HepG2 (cell line): ENCODE results near the gene CAMK2N2. TPM values are rescaled to one million over a fixed set of nuclear protein-coding genes. Genes with fewer than 3 reads are reported as not detected.

Source experiments
- HOXA3 ChIP-seq: sonication (generic); formaldehyde crosslinking; IDR thresholded peaks from 2 replicates; pipeline ENCODE4 v1.5.0; 2020; ENCODE audit warnings: missing genetic modification reagents
- KDM3A ChIP-seq: IDR thresholded peaks from 2 replicates; pipeline ENCODE4 v1.6.1; 2018; ENCODE audit warnings: low read depth, missing compliant biosample characterization
- MAZ ChIP-seq, 2 experiments: sonication (generic) in 1 of 2; formaldehyde crosslinking in 1 of 2; IDR thresholded peaks; 2 replicates each; pipeline versions ENCODE4 v1.5.0 to v1.6.1; 2012 to 2020; ENCODE audit warnings: low read depth in 2 of 2, mild to moderate bottlenecking in 2 of 2, borderline replicate concordance in 1 of 2, improper control_type of control experiment in 1 of 2, low read length in 1 of 2, missing genetic modification reagents in 1 of 2, moderate library complexity in 1 of 2
- NFYC ChIP-seq: IDR thresholded peaks from 2 replicates; pipeline ENCODE4 v1.6.1; 2016; ENCODE audit warnings: missing genetic modification reagents, missing compliant biosample characterization
- PCBP1 ChIP-seq: fragments of 200-400 bp; formaldehyde crosslinking; IDR thresholded peaks from 2 replicates; pipeline ENCODE4 v1.6.1; 2017; ENCODE audit warnings: mild to moderate bottlenecking, low read depth, low read length, borderline replicate concordance
- SALL2 ChIP-seq: sonication (generic); formaldehyde crosslinking; IDR thresholded peaks from 2 replicates; pipeline ENCODE4 v1.8.1; 2023; ENCODE audit warnings: mild to moderate bottlenecking, missing genetic modification reagents, inconsistent platforms
- SP4 ChIP-seq: sonication (generic); formaldehyde crosslinking; IDR thresholded peaks from 2 replicates; pipeline ENCODE4 v1.8.1; 2023; ENCODE audit warnings: mild to moderate bottlenecking, missing genetic modification reagents
- SRSF1 ChIP-seq: fragments of 200-400 bp; formaldehyde crosslinking; optimal IDR thresholded peaks from 2 replicates; pipeline ENCODE3; 2017; ENCODE audit warnings: mild to moderate bottlenecking, low read depth, low read length, moderate library complexity
- SRY ChIP-seq: sonication (generic); formaldehyde crosslinking; IDR thresholded peaks from 2 replicates; pipeline ENCODE4 v1.8.0; 2022; ENCODE audit warnings: mild to moderate bottlenecking, missing genetic modification reagents
- THAP11 ChIP-seq: IDR thresholded peaks from 2 replicates; pipeline ENCODE4 v1.6.1; 2016; ENCODE audit warnings: missing biosample characterization, missing genetic modification reagents
- ZNF329 ChIP-seq: sonication (generic); formaldehyde crosslinking; IDR thresholded peaks from 2 replicates; pipeline ENCODE4 v1.9.0; 2021; ENCODE audit warnings: low read depth, mild to moderate bottlenecking, missing genetic modification reagents
- ZNF768 ChIP-seq: sonication (generic); formaldehyde crosslinking; IDR thresholded peaks from 2 replicates; pipeline ENCODE4 v1.4.0; 2020; ENCODE audit warnings: missing genetic modification reagents
- polyA plus RNA-seq, 8 experiments: library from polyadenylated mRNA; depleted of rRNA in 3 of 8; stranded (reverse) in 7 of 8; unstranded in 1 of 8; fragments of >200 nt; fragmentation: Illumina TruSeq in 4 of 8; extraction: Trizol in 4 of 8; gene quantifications; 2 replicates each; pipeline versions ENCODE4 v1.2.1 to v1.2.3, GENCODE V29; 2011 to 2016; ENCODE audit warnings: low read depth in 4 of 8, missing spikeins in 1 of 8, mixed read lengths in 1 of 8; ENCODE audit not compliant: insufficient read depth in 1 of 8
- total RNA-seq, 5 experiments: library from RNA; depleted of rRNA; stranded (reverse); fragments of >200 nt; fragmentation: Illumina TruSeq; extraction: Trizol; gene quantifications; 2 replicates each; pipeline ENCODE4 v1.2.3, GENCODE V29; 2016; ENCODE audit warnings: low read depth in 1 of 5
- TF ChIP-seq, protein P1 (sequence below): sonication (generic); formaldehyde crosslinking; IDR thresholded peaks from 2 replicates; pipeline ENCODE4 v1.4.0; 2020; ENCODE audit warnings: mild to moderate bottlenecking, missing genetic modification reagents
- TF ChIP-seq, protein P2 (sequence below): sonication (generic); formaldehyde crosslinking; IDR thresholded peaks from 2 replicates; pipeline ENCODE4 v1.4.0; 2020; ENCODE audit warnings: missing genetic modification reagents
- TF ChIP-seq, protein P3 (sequence below), 2 experiments: sonication (generic) in 1 of 2; formaldehyde crosslinking in 1 of 2; IDR thresholded peaks; 2 replicates each; pipeline versions ENCODE4 v1.5.1 to v1.6.1; 2011 to 2020; ENCODE audit warnings: borderline replicate concordance in 1 of 2, low read depth in 1 of 2, low read length in 1 of 2, mild to moderate bottlenecking in 1 of 2, missing genetic modification reagents in 1 of 2, moderate library complexity in 1 of 2
- TF ChIP-seq, protein P4 (sequence below): sonication (generic); formaldehyde crosslinking; IDR thresholded peaks from 2 replicates; pipeline ENCODE4 v1.5.0; 2020; ENCODE audit warnings: mild to moderate bottlenecking, missing genetic modification reagents, borderline replicate concordance
- TF ChIP-seq, protein P5 (sequence below): sonication (generic); formaldehyde crosslinking; IDR thresholded peaks from 2 replicates; pipeline ENCODE4 v1.9.0; 2022; ENCODE audit warnings: missing genetic modification reagents, mild to moderate bottlenecking, borderline replicate concordance

Gene CAMK2N2
- total and polyA plus RNA-seq, 2 of the 13 experiments (the other 11 are each of a cell fraction or from before 2014, with no cell fraction given), result 0.12 to 0.27 TPM

DNA sequence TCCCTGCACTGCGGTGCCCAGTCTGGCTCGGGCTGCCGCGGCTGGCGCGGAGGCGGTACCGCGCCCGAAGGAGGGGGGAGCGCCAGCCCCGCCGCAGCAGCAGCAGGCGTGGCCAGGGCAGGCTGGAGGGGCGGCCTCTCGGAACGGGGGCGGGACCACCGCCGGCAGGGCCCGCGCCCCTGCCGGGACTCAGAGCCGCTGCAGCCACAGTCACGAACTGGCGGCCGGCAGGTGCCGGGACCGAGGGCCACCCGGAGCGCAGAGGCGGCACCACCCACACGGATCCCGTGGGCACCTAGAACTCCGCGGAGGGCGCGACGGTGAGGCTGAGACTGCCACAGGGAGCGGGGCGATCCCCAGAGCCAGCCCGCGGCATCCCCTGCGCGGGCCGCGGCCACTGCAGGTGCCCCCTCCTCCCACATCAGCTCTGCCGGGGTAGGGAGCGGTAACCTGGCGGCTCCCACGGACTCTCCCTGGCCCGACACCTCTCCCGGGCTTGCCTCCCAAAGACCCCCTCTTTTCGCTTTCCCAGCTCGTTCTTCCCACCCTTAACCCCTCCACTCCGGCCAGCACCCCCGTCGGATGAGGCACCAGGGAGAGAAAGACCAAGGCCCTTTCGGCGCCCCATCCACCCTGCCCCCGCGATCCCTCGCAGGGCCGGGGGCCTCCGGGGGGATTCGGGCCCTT, 31.8 kb downstream of the CAMK2N2 start, which contains the start of gene VWA5B2 (continued):
- TF ChIP-seq PCBP1, result 0 out of 2 replicates have a peak, but pooled peaks have one; percentile 50
- peak; percentile 37 for TF ChIP-seq SRSF1
- 0 out of 2 replicates have a peak, but pooled peaks have one; percentile 27 for TF ChIP-seq HOXA3 (CRISPR knock-in tag)
- TF ChIP-seq THAP11 (CRISPR knock-in tag), result 0 out of 2 replicates have a peak, but pooled peaks have one; percentile 6
- TF ChIP-seq NFYC (CRISPR knock-in tag), result no peak
- TF ChIP-seq, protein P1, sequence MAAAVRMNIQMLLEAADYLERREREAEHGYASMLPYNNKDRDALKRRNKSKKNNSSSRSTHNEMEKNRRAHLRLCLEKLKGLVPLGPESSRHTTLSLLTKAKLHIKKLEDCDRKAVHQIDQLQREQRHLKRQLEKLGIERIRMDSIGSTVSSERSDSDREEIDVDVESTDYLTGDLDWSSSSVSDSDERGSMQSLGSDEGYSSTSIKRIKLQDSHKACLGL (CRISPR knock-in tag), result 0 out of 2 replicates have a peak, but pooled peaks have one; percentile 39
- TF ChIP-seq, protein P2, sequence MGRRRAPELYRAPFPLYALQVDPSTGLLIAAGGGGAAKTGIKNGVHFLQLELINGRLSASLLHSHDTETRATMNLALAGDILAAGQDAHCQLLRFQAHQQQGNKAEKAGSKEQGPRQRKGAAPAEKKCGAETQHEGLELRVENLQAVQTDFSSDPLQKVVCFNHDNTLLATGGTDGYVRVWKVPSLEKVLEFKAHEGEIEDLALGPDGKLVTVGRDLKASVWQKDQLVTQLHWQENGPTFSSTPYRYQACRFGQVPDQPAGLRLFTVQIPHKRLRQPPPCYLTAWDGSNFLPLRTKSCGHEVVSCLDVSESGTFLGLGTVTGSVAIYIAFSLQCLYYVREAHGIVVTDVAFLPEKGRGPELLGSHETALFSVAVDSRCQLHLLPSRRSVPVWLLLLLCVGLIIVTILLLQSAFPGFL (CRISPR knock-in tag), result no peak
- 0 out of 2 replicates have a peak, but pooled peaks have one; percentile 24 for TF ChIP-seq SALL2 (CRISPR knock-in tag)
- TF ChIP-seq MAZ (IDR thresholded peaks at IDR 0.05; ENCODE audit: borderline replicate concordance, low read depth, low read length), result 0 out of 2 replicates have a peak, but pooled peaks have one; percentile 32
- TF ChIP-seq MAZ (CRISPR knock-in tag; IDR thresholded peaks at IDR 0.05; ENCODE audit: low read depth), result no peak; the same call in 1 of the 2 replicates
- peak; percentile 67; the same call in 1 of the 2 replicates for TF ChIP-seq ZNF329 (CRISPR knock-in tag)
- TF ChIP-seq, protein P3, sequence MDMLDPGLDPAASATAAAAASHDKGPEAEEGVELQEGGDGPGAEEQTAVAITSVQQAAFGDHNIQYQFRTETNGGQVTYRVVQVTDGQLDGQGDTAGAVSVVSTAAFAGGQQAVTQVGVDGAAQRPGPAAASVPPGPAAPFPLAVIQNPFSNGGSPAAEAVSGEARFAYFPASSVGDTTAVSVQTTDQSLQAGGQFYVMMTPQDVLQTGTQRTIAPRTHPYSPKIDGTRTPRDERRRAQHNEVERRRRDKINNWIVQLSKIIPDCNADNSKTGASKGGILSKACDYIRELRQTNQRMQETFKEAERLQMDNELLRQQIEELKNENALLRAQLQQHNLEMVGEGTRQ (IDR thresholded peaks at IDR 0.05; ENCODE audit: low read depth, low read length), result no peak
- TF ChIP-seq, protein P3 (CRISPR knock-in tag; IDR thresholded peaks at IDR 0.05; ENCODE audit: borderline replicate concordance), result 0 out of 2 replicates have a peak, but pooled peaks have one; percentile 16
- TF ChIP-seq SP4 (CRISPR knock-in tag), result peak; percentile 35; the same call in 1 of the 2 replicates
- TF ChIP-seq, protein P4, sequence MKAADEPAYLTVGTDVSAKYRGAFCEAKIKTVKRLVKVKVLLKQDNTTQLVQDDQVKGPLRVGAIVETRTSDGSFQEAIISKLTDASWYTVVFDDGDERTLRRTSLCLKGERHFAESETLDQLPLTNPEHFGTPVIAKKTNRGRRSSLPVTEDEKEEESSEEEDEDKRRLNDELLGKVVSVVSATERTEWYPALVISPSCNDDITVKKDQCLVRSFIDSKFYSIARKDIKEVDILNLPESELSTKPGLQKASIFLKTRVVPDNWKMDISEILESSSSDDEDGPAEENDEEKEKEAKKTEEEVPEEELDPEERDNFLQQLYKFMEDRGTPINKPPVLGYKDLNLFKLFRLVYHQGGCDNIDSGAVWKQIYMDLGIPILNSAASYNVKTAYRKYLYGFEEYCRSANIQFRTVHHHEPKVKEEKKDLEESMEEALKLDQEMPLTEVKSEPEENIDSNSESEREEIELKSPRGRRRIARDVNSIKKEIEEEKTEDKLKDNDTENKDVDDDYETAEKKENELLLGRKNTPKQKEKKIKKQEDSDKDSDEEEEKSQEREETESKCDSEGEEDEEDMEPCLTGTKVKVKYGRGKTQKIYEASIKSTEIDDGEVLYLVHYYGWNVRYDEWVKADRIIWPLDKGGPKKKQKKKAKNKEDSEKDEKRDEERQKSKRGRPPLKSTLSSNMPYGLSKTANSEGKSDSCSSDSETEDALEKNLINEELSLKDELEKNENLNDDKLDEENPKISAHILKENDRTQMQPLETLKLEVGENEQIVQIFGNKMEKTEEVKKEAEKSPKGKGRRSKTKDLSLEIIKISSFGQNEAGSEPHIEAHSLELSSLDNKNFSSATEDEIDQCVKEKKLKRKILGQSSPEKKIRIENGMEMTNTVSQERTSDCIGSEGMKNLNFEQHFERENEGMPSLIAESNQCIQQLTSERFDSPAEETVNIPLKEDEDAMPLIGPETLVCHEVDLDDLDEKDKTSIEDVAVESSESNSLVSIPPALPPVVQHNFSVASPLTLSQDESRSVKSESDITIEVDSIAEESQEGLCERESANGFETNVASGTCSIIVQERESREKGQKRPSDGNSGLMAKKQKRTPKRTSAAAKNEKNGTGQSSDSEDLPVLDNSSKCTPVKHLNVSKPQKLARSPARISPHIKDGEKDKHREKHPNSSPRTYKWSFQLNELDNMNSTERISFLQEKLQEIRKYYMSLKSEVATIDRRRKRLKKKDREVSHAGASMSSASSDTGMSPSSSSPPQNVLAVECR (CRISPR knock-in tag), result 0 out of 2 replicates have a peak, but pooled peaks have one; percentile 0
- TF ChIP-seq SRY (CRISPR knock-in tag), result 0 out of 2 replicates have a peak, but pooled peaks have one; percentile 20
- TF ChIP-seq KDM3A (CRISPR knock-in tag), result 0 out of 2 replicates have a peak, but pooled peaks have one; percentile 32
- peak; percentile 48; the same call in 1 of the 2 replicates for TF ChIP-seq ZNF768 (CRISPR knock-in tag)
- TF ChIP-seq, protein P5, sequence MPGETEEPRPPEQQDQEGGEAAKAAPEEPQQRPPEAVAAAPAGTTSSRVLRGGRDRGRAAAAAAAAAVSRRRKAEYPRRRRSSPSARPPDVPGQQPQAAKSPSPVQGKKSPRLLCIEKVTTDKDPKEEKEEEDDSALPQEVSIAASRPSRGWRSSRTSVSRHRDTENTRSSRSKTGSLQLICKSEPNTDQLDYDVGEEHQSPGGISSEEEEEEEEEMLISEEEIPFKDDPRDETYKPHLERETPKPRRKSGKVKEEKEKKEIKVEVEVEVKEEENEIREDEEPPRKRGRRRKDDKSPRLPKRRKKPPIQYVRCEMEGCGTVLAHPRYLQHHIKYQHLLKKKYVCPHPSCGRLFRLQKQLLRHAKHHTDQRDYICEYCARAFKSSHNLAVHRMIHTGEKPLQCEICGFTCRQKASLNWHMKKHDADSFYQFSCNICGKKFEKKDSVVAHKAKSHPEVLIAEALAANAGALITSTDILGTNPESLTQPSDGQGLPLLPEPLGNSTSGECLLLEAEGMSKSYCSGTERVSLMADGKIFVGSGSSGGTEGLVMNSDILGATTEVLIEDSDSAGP (CRISPR knock-in tag), result peak; percentile 81; the same call in 1 of the 2 replicates
